ENCODE measurements around the gene SMIM35.

GRCh38 chr11:118057251-118058145 lies 29.3 kb downstream of the SMIM35 start:
- TF ChIP-seq CTCF (tag by site-specific recombination; IDR thresholded peaks at IDR 0.05) (no peak), YY1 (tag by site-specific recombination; IDR thresholded peaks at IDR 0.05) (no peak), ZBTB21 (tag by site-specific recombination; IDR thresholded peaks at IDR 0.05) (no peak), SP2 (tag by site-specific recombination; IDR thresholded peaks at IDR 0.05) (no peak), ZNF664 (tag by site-specific recombination; IDR thresholded peaks at IDR 0.05) (no peak), ZNF785 (tag by site-specific recombination; IDR thresholded peaks at IDR 0.05) (no peak), ZNF596 (tag by site-specific recombination; IDR thresholded peaks at IDR 0.05) (no peak), ZNF140 (tag by site-specific recombination; IDR thresholded peaks at IDR 0.05) (no peak), ZNF26 (tag by site-specific recombination; IDR thresholded peaks at IDR 0.05) (no peak), ZBTB7A (tag by site-specific recombination; IDR thresholded peaks at IDR 0.05; ENCODE audit: low read depth) (no peak), ATF2 (tag by site-specific recombination; IDR thresholded peaks at IDR 0.05; ENCODE audit: low read depth) (no peak)
